GM18498 (cell line): ENCODE measurements around the gene SLC25A48.
"Not testable (repeated sequence)": the region's sequence is repeated elsewhere in the genome, so short reads cannot be mapped to it uniquely, and the experiment has no call there.

ENCODE experiments used
- ATAC-seq: cut with Tn5 transposase; IDR thresholded peaks from one replicate; pipeline ENCODE4 v1.9.1; 2021; ENCODE audit warnings: mild to moderate bottlenecking, moderate library complexity; ENCODE audit not compliant: unreplicated experiment

SLC25A48 gene

GRCh38 chr5:135829681-135830383, 4.6 kb upstream of the SLC25A48 start:
- ATAC-seq = no peak

DNA sequence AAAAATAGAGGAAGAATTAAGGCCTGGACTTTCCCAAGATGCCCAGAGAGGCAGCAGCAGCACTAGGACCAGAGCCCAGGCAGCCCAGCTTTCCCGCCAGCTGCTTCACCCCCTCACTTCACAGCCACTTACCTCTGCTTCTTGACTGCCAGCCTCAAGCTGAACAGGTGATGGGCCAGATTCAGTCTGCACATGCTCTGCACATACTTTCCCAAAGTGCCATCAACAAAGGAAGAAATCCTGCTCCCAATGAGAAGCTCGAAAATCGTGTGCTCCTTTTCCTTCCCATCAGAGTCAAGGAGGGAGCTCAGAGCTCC, 4.1 kb upstream of the SLC25A48 start:
- ATAC-seq = no peak

GRCh38 chr5:135830876-135831275, 3.6 kb upstream of the SLC25A48 start:
- no peak for ATAC-seq

DNA sequence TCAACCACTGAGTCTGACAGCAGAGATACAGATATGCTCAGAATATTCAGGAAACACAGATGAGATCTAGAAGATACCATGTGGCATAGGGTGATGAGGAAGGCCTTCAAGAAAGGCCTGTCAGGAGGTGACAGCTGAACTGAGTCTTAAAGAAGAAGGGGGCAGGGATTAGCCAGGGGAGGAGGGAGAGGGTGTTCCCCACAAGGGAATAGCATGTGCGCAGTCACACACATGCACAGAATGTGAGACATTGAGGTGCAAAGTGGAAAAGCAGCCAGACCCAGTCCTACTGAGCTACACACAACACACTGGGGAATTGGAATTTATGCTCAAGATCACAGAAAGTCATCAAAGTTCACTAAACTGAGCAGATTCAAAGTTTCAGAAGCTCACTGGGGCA, 3.0 kb upstream of the SLC25A48 start:
- no peak for ATAC-seq

- no peak for ATAC-seq
These were observed 2.5 kb upstream of the SLC25A48 start for GRCh38 chr5:135831851-135832555.

DNA sequence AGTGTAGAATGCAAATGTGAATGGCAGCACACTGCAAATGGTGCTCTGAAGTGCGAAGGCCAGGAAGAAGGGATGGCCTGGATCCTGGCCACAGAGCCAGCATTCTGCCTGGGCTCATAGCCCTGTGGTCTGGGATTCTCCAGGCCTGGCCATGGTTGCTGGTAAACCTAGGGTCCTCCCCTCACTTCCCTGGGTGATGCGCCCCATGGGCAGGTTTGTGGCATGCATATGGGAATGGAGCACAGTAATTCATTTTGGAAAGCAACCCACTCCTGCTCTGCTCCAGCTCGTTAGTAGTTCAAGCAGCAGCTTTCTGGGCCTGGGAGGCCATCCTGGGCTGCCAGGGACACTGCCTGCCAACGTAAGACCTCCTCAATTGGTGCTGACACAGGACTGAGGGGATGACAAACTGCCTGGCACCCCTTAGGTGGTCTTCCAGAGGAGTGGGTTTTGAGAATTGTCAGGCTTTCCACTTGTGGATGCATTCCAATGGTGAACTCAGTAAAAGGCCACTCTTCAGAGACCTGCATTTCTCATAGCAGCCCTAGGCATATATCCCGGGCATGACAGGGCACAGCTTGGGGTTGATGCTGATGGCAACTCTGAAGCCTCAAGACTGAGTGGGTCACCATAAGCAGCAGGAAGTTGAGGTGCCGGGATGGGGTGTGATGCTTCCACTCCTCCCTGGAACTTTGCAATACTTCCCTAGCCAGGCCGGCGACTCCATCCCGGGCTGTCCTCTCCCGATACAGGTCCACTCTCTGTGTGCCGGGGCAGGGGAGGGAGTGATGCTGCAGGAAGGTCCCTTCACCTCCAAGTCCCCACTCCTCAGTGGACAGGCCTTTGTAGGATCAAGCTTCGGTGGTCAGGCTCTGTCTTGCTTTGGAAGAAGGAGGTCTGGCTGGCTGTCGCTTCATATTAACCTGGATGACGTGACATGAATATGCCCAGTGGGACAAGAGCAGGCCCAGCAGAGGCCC, 1.2 kb upstream of the SLC25A48 start:
- ATAC-seq = no peak

DNA sequence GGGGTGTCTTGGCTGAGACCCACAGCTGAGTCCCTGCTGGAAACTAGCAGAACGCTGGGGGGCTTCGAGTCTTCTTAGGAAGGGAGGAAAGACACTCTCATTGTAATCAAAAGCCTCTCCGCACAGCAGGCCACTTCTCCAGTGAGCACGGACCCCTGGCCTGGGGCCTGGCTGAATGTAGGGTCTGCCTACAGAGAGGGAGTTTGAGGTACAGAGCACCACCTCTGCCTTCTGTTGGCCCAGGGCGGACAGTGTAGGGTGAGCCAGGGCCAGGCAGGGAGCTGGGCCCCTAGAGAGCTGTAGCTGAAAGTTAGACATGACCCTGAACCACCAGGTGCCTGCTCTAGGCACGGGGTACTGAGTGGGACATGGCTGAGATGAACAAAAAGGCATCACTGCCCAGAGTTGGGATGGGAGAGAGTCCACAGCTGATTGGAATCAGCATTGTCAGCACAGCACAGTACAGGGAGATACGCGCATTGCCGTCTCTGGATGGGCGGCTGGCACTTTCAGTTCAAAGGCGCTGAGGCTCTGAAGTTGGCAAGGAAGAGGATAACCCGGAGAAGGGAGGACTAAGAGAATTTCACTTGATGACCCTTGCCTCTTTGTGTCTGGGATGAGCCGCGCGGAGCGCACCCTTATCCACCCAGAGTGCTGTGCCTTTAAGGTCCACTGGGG, 363 bp upstream of the SLC25A48 start:
- peak; percentile 92 for ATAC-seq

DNA sequence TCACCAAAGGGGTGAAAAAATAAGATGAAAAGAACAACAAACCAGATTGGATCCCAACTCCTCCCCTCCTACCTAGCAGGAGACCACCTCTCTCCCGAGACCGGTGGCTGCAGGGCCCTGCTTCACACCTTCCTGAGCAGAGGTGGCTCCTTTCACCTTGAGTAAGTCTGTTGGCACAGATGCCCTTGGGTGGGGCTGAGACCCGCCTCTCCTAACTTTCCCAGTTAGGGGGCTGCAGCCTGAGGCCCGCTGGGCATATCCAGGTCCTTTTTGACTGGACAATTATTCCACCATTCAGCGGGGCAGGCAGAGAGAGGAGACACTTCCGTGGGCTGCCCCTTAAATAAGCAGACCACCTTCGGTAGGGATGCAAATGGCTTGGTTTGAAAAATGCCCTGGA, 1.3 kb downstream of the SLC25A48 start:
- ATAC-seq = no peak

DNA sequence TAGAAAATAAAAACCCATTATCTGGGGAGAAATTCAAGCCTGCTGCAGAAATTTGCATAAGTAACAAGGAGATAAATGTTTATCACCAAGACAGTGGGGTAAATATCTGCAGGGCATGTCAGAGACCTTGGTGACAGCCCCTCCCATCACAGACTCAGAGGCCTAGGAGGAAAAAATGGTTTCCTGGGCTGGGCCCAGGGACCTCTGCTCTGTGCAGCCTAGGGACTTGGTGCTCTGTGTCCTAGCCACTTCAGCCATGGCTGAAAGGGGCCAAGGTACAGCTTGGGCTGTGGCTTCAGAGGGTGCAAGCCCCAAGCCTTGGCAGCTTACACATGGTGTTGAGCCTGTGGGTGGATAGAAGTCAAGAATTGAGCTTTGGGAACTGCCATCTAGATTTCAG, 3.9 kb downstream of the SLC25A48 start:
- ATAC-seq = not testable (repeated sequence)

DNA sequence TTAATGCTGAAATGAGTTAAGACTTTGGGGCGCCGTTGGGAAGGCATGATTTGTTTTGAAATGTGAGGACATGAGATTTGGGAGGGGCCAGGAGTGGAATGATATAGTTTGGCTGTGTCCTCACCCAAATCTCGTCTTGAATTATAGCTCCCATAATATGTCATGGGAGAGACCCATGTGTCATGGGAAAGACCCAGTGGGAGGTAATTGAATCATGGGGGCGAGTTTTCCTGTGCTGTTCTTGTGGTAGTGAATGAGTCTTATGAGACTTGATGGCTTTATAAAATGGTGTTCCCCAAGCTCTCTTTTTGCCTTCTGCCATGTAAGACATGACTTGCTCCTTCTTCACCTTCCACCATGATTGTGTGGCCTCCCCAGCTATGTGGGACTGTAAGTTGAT, 5.1 kb downstream of the SLC25A48 start:
- ATAC-seq = no peak

DNA sequence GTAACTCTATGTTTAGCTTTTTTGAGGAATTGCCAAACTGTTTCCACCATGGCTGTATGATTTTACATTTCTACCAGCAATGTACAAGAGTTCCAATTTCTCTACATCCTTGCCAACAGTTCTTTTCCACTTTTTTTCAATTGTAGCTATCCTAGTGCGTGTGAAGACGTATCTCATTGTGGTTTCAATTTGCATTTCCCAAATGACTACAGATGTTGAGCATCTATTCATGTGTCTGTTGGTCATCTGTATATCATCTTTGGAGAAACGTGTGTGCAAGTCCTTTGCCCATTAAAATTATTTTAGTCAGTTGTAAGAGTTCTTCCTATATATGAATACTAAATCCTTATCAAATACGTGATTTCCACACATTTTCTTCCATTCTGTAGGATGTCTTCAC, 6.5 kb downstream of the SLC25A48 start:
- ATAC-seq = no peak

GRCh38 chr5:135842737-135843136, 8.3 kb downstream of the SLC25A48 start:
- ATAC-seq = no peak

DNA sequence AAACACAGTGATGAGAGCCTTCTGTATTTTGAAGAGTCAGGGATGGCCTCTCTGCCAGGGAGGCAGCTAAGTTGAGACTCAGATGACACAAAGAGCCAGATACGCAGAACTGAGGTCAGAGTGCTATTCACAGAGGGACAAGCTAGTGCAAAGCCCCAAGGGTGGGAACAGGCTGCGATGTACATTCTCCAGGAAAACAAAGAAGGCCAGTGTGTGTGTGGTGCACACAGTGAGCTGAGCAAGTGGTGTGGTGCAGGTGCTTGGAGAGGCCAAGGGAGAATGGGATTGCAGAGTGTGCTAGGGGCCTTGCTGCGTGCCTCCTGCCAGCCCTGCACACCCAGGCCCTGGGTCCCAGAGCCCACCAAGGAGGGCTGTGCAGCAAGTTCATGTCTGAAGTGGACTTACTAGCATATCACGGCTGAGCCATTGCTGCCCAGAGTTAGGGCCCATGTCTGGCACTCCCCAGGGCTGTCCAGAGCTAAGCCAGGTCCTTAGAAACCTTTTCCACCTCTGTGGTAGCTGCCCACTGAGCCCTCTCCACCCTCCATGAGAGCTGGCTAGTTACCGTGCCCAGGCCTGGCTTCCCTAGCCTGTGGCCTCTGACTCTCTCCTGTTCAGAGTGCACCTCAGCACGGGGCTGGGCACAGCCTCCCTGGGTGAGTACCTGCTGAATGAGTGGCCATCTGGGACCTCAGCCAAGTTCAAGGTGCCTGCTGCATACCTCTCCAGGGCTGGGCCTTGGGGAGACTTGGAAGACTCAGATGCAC, 9.3 kb downstream of the SLC25A48 start:
- no peak for ATAC-seq

- ATAC-seq = no peak
These were observed 11.8 kb downstream of the SLC25A48 start for GRCh38 chr5:135846311-135846710.

DNA sequence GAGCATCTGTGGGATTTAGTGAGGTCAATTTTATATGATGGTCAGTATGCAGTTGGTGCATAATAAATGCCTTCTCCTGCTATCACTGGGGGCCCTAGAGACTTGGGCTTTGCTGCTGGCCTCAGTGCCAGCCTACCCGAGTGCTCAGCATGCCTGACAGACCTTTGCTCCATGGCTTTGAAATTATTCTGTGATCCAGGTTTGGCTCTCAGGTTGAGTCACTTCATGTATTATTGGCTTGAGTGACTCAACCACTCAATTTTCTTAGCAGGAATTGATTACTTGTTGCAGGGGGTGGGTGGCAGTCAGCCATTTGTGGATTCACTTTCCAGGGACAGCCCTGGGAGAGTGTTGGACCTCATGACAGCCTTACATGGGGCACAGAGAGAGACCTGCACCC, 13.5 kb downstream of the SLC25A48 start:
- ATAC-seq = no peak

GRCh38 chr5:135850231-135850630, 15.8 kb downstream of the SLC25A48 start:
- ATAC-seq = no peak

GRCh38 chr5:135850671-135851070, 16.2 kb downstream of the SLC25A48 start:
- no peak for ATAC-seq

DNA sequence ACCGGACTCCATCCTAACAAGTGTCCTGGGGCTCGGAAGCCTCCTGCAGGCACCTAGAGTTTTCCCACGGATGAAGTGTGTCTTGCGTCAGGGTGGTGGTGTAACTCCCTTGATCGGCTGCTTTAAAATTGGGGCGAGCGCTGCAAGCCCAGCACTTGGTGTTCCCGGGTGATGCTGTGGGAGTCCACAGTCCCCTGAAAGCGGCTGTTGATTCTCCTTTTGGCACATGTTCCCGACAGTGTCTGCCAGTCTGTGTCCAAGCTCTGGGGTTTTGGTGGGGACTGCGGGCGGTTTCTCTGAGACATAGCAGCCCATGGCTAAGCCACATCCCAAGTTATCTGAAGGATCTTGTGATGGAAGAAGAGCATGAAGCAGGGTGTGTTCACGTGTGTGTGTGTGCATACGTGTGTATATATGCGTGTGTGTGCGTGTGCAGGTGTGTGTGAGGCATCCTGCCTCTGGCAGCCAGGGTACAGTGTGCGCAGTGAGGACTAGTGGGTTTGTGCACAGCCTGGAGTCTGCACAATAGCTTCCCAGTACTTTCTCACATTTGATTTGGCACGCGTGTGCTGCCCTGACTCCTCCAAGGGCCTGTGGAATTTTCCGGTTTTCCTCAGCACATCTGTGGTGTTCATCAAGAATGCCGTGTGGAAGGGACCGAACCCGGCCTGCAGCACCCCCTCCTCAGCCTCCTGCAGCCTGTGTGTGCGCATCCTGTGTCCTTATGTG, 16.9 kb downstream of the SLC25A48 start:
- no peak for ATAC-seq

- ATAC-seq = no peak
These were observed 17.7 kb downstream of the SLC25A48 start for GRCh38 chr5:135851915-135852845.
